Forelimb muscle (tissue), 1 donor: ENCODE data around the gene CLSTN1. TPM values are rescaled to one million over a fixed set of nuclear protein-coding genes. Genes with fewer than 3 reads are reported as not detected.
"Not testable (repeated sequence)": the region's sequence is repeated elsewhere in the genome, so short reads cannot be mapped to it uniquely, and the experiment has no call there.

Experiments
- DNase-seq: peaks from one replicate; pipeline ENCODE4 v3.0.0-alpha.2; 2013; ENCODE audit warnings: low read depth
- polyA plus RNA-seq: library from polyadenylated mRNA; unstranded; fragments of 120-200 nt; gene quantifications from one replicate; pipeline ENCODE4 v1.2.1, GENCODE V29; 2013; ENCODE audit not compliant: insufficient read length

CLSTN1 gene
- polyA plus RNA-seq, 1 donor, result 62.4 TPM

GRCh38 chr1:9826087-9826486, 2.3 kb upstream of the CLSTN1 start:
- DNase-seq, result no peak

GRCh38 chr1:9825093-9826074, 1.6 kb upstream of the CLSTN1 start:
- no peak for DNase-seq

- no peak for DNase-seq
Measured at GRCh38 chr1:9824702-9825089, 931 bp upstream of the CLSTN1 start.

- no peak for DNase-seq
Measured at GRCh38 chr1:9823693-9823942, 147 bp downstream of the CLSTN1 start.

GRCh38 chr1:9822897-9823692, 670 bp downstream of the CLSTN1 start:
- no peak for DNase-seq

- no peak for DNase-seq
Measured at GRCh38 chr1:9822490-9822889, 1.3 kb downstream of the CLSTN1 start.

GRCh38 chr1:9821710-9822109, 2.1 kb downstream of the CLSTN1 start:
- DNase-seq, result no peak

- no peak for DNase-seq
Measured at GRCh38 chr1:9820521-9820920, 3.2 kb downstream of the CLSTN1 start.

GRCh38 chr1:9817734-9818133, 6.0 kb downstream of the CLSTN1 start:
- no peak for DNase-seq

GRCh38 chr1:9816199-9816598, 7.6 kb downstream of the CLSTN1 start:
- no peak for DNase-seq

- no peak for DNase-seq
Measured at GRCh38 chr1:9815150-9815549, 8.6 kb downstream of the CLSTN1 start.

- no peak for DNase-seq
Measured at GRCh38 chr1:9814619-9815018, 9.1 kb downstream of the CLSTN1 start.

GRCh38 chr1:9811239-9811966, 12.4 kb downstream of the CLSTN1 start:
- DNase-seq, result no peak

GRCh38 chr1:9809100-9809510, 14.7 kb downstream of the CLSTN1 start:
- no peak for DNase-seq

GRCh38 chr1:9808459-9808858, 15.3 kb downstream of the CLSTN1 start:
- DNase-seq, result no peak

GRCh38 chr1:9807541-9807940, 16.2 kb downstream of the CLSTN1 start:
- DNase-seq, result no peak

GRCh38 chr1:9805972-9806371, 17.8 kb downstream of the CLSTN1 start:
- DNase-seq, result not testable (repeated sequence)

- DNase-seq, result no peak
Measured at GRCh38 chr1:9805006-9805508, 18.7 kb downstream of the CLSTN1 start.

GRCh38 chr1:9803003-9803918, 20.5 kb downstream of the CLSTN1 start:
- DNase-seq, result not testable (repeated sequence)

GRCh38 chr1:9801909-9802308, 21.9 kb downstream of the CLSTN1 start:
- DNase-seq, result no peak
